ENCODE measurements around the gene PLCH1.
A peak's percentile ranks its signal among the peaks of the same experiment; 100 is the strongest.

Gene PLCH1

GRCh38 chr3:155555479-155556060 is 189.3 kb downstream of the PLCH1 start:
- Histone ChIP-seq H3K9me3 (ENCODE audit: low read depth, low read length) (no peaks in the 10 kb centered on the region), H3K4me3 (no peak overlapping the region), H3K27ac (no peak overlapping the region), H3K36me3 (ENCODE audit: insufficient read depth, low read length) (no peaks in the 10 kb centered on the region), H3K9ac (ENCODE audit: insufficient read length) (no peak overlapping the region)
- no peak for DNase-seq (ENCODE audit: low read depth, low spot score)
- TF ChIP-seq EZH2 (IDR thresholded peaks at IDR 0.05) (no peak), POLR2AphosphoS5 (IDR thresholded peaks at IDR 0.05; ENCODE audit: borderline replicate concordance, low read depth, low read length) (no peak), FOXP2 (optimal IDR thresholded peaks at IDR 0.05; ENCODE audit: control extremely low read depth, extremely low read length, insufficient read depth) (no peak)

- no peak overlapping the region for H3K27ac ChIP-seq
- H3K9ac ChIP-seq (ENCODE audit: insufficient read length): no peak overlapping the region
- TF ChIP-seq FOXP2 (optimal IDR thresholded peaks at IDR 0.05; ENCODE audit: control extremely low read depth, extremely low read length, insufficient read depth) (no peak), EZH2 (IDR thresholded peaks at IDR 0.05) (no peak), POLR2AphosphoS5 (IDR thresholded peaks at IDR 0.05; ENCODE audit: borderline replicate concordance, low read depth, low read length) (no peak)
Observed at GRCh38 chr3:155554777-155555451, 190.0 kb downstream of the PLCH1 start.

GRCh38 chr3:155553780-155554179 is 191.1 kb downstream of the PLCH1 start:
- Histone ChIP-seq H3K36me3 (ENCODE audit: insufficient read depth, low read length) (no peaks in the 10 kb centered on the region), H3K9me3 (ENCODE audit: low read depth, low read length) (no peaks in the 10 kb centered on the region), H3K4me3 (no peak overlapping the region), H3K9ac (ENCODE audit: insufficient read length) (no peak overlapping the region), H3K27ac (no peak overlapping the region)
- no peak for DNase-seq (ENCODE audit: low read depth, low spot score)
- TF ChIP-seq POLR2AphosphoS5 (IDR thresholded peaks at IDR 0.05; ENCODE audit: borderline replicate concordance, low read depth, low read length): no peak
- TF ChIP-seq FOXP2 (optimal IDR thresholded peaks at IDR 0.05; ENCODE audit: control extremely low read depth, extremely low read length, insufficient read depth): no peak
- no peak for TF ChIP-seq EZH2 (IDR thresholded peaks at IDR 0.05)

More at GRCh38 chr3:155554777-155555451, 190.0 kb downstream of the PLCH1 start:
- peak; percentile 28 for DNase-seq (ENCODE audit: low read depth, low spot score)
- no peaks in the 10 kb centered on the region for H3K36me3 ChIP-seq (ENCODE audit: insufficient read depth, low read length)
- no peaks in the 10 kb centered on the region for H3K9me3 ChIP-seq (ENCODE audit: low read depth, low read length)
- no peak overlapping the region for H3K4me3 ChIP-seq

GRCh38 chr3:155553326-155553725 is 191.5 kb downstream of the PLCH1 start:
- Histone ChIP-seq H3K4me3 (no peak overlapping the region), H3K9me3 (ENCODE audit: low read depth, low read length) (no peaks in the 10 kb centered on the region), H3K36me3 (ENCODE audit: insufficient read depth, low read length) (no peaks in the 10 kb centered on the region), H3K9ac (ENCODE audit: insufficient read length) (no peak overlapping the region), H3K27ac (no peak overlapping the region)
- DNase-seq (ENCODE audit: low read depth, low spot score): no peak
- no peak for TF ChIP-seq POLR2AphosphoS5 (IDR thresholded peaks at IDR 0.05; ENCODE audit: borderline replicate concordance, low read depth, low read length)
- TF ChIP-seq FOXP2 (optimal IDR thresholded peaks at IDR 0.05; ENCODE audit: control extremely low read depth, extremely low read length, insufficient read depth): no peak
- TF ChIP-seq EZH2 (IDR thresholded peaks at IDR 0.05): no peak

- DNase-seq (ENCODE audit: low read depth, low spot score): no peak
- Histone ChIP-seq H3K9me3 (ENCODE audit: low read depth, low read length) (no peaks in the 10 kb centered on the region), H3K9ac (ENCODE audit: insufficient read length) (no peak overlapping the region), H3K36me3 (ENCODE audit: insufficient read depth, low read length) (no peaks in the 10 kb centered on the region), H3K4me3 (no peak overlapping the region), H3K27ac (no peak overlapping the region)
- TF ChIP-seq FOXP2 (optimal IDR thresholded peaks at IDR 0.05; ENCODE audit: control extremely low read depth, extremely low read length, insufficient read depth) (no peak), POLR2AphosphoS5 (IDR thresholded peaks at IDR 0.05; ENCODE audit: borderline replicate concordance, low read depth, low read length) (no peak), EZH2 (IDR thresholded peaks at IDR 0.05) (no peak)
Observed at GRCh38 chr3:155550391-155550790, 194.5 kb downstream of the PLCH1 start.

- no peak for TF ChIP-seq FOXP2 (optimal IDR thresholded peaks at IDR 0.05; ENCODE audit: control extremely low read depth, extremely low read length, insufficient read depth)
- no peak for TF ChIP-seq POLR2AphosphoS5 (IDR thresholded peaks at IDR 0.05; ENCODE audit: borderline replicate concordance, low read depth, low read length)
- no peak overlapping the region for H3K9ac ChIP-seq (ENCODE audit: insufficient read length)
Observed at GRCh38 chr3:155549087-155549486, 195.8 kb downstream of the PLCH1 start.

GRCh38 chr3:155548195-155548594 is 196.7 kb downstream of the PLCH1 start:
- H3K36me3 ChIP-seq (ENCODE audit: insufficient read depth, low read length): no peaks in the 10 kb centered on the region
- no peak overlapping the region for H3K4me3 ChIP-seq
- H3K9ac ChIP-seq (ENCODE audit: insufficient read length): no peak overlapping the region
- TF ChIP-seq EZH2 (IDR thresholded peaks at IDR 0.05) (no peak), POLR2AphosphoS5 (IDR thresholded peaks at IDR 0.05; ENCODE audit: borderline replicate concordance, low read depth, low read length) (no peak), FOXP2 (optimal IDR thresholded peaks at IDR 0.05; ENCODE audit: control extremely low read depth, extremely low read length, insufficient read depth) (no peak)
- no peak overlapping the region for H3K27ac ChIP-seq
- no peaks in the 10 kb centered on the region for H3K9me3 ChIP-seq (ENCODE audit: low read depth, low read length)
- DNase-seq (ENCODE audit: low read depth, low spot score): no peak

More at GRCh38 chr3:155549087-155549486, 195.8 kb downstream of the PLCH1 start:
- Histone ChIP-seq H3K27ac (no peak overlapping the region), H3K4me3 (no peak overlapping the region), H3K9me3 (ENCODE audit: low read depth, low read length) (no peaks in the 10 kb centered on the region), H3K36me3 (ENCODE audit: insufficient read depth, low read length) (no peaks in the 10 kb centered on the region)
- DNase-seq (ENCODE audit: low read depth, low spot score): no peak

- no peaks in the 10 kb centered on the region; the same call in 1 of the 2 replicates for H3K36me3 ChIP-seq (ENCODE audit: insufficient read depth, low read length)
- TF ChIP-seq EZH2 (IDR thresholded peaks at IDR 0.05) (no peak), POLR2AphosphoS5 (IDR thresholded peaks at IDR 0.05; ENCODE audit: borderline replicate concordance, low read depth, low read length) (no peak), FOXP2 (optimal IDR thresholded peaks at IDR 0.05; ENCODE audit: control extremely low read depth, extremely low read length, insufficient read depth) (no peak)
- no peak overlapping the region for H3K4me3 ChIP-seq
- H3K9me3 ChIP-seq (ENCODE audit: low read depth, low read length): no peaks in the 10 kb centered on the region
- H3K27ac ChIP-seq: no peak overlapping the region
- H3K9ac ChIP-seq (ENCODE audit: insufficient read length): no peak overlapping the region
- DNase-seq (ENCODE audit: low read depth, low spot score): no peak
Observed at GRCh38 chr3:155535098-155535497, 209.8 kb downstream of the PLCH1 start.
